IgD-negative memory B cell (primary cell): Measurements from ENCODE around the gene UCN3. TPM values are rescaled to one million over a fixed set of nuclear protein-coding genes. Genes with fewer than 3 reads are reported as not detected.

Source experiments
- H3K27ac Mint-ChIP-seq, 3 donors: one replicate each; pipeline ENCODE4 v1.8.0; 2020 to 2022; ENCODE audit warnings: mild to moderate bottlenecking in 3 of 3, mixed read lengths in 3 of 3, moderate library complexity in 1 of 3
- H3K27me3 Mint-ChIP-seq: one replicate; pipeline ENCODE4 v1.8.0; 2021; ENCODE audit warnings: mixed read lengths
- H3K36me3 Mint-ChIP-seq: one replicate; pipeline ENCODE4 v1.8.0; 2020; ENCODE audit warnings: mild to moderate bottlenecking, mixed read lengths
- H3K4me1 Mint-ChIP-seq, 3 donors: one replicate each; pipeline ENCODE4 v1.8.0; 2020 to 2022; ENCODE audit warnings: mixed read lengths in 3 of 3, mild to moderate bottlenecking in 1 of 3
- H3K4me3 Mint-ChIP-seq, 4 donors: one replicate each; pipeline ENCODE4 v1.8.0; 2020 to 2022; ENCODE audit warnings: mild to moderate bottlenecking in 4 of 4, mixed read lengths in 4 of 4, moderate library complexity in 3 of 4
- H3K9me3 Mint-ChIP-seq, 3 donors: one replicate each; pipeline ENCODE4 v1.8.0; 2020 to 2021; ENCODE audit warnings: mixed read lengths in 3 of 3, mild to moderate bottlenecking in 1 of 3
- polyA plus RNA-seq: library from polyadenylated mRNA; unstranded; fragments of 300-500 nt; fragmentation: Illumina TruSeq; gene quantifications from one replicate; pipeline ENCODE4 v1.2.3, GENCODE V29; 2021

UCN3 gene
- not detected for polyA plus RNA-seq

- H3K27ac Mint-ChIP-seq: no peak within 1 kb of the TSS
- H3K9me3 Mint-ChIP-seq: no peaks in the 10 kb centered on the region
- peaks cover 4% of the 10 kb centered on the region for H3K27me3 Mint-ChIP-seq
- H3K4me1 Mint-ChIP-seq: no peaks in the 10 kb centered on the region
- no peak within 1 kb of the TSS for H3K4me3 Mint-ChIP-seq
- H3K36me3 Mint-ChIP-seq: peaks cover 2% of the 10 kb centered on the region
Measured at GRCh38 chr10:5364890-5365338, at the start of gene UCN3. Gene UCN3, plus strand, starts transcription at chr10:5364966. Its CDS starts 8,755 bp downstream, at chr10:5373721.

GRCh38 chr10:5317547-5318107 lies 47.1 kb upstream of the UCN3 start:
- Mint-ChIP-seq H3K27me3 (peaks cover 12% of the 10 kb centered on the region), H3K4me1 (peaks cover 0 to 3% (median 3%) of the 10 kb centered on the region in 3 donors), H3K36me3 (no peaks in the 10 kb centered on the region), H3K4me3 (no peak overlapping the region), H3K9me3 (peaks cover 0 to 3% (median 3%) of the 10 kb centered on the region in 3 donors), H3K27ac (no peak overlapping the region)

- no peak overlapping the region for H3K27ac Mint-ChIP-seq
- peaks cover 0 to 3% (median 3%) of the 10 kb centered on the region in 3 donors for H3K9me3 Mint-ChIP-seq
- H3K4me1 Mint-ChIP-seq: peaks cover 0 to 3% (median 3%) of the 10 kb centered on the region in 3 donors
- peaks cover 12% of the 10 kb centered on the region for H3K27me3 Mint-ChIP-seq
- H3K4me3 Mint-ChIP-seq: no peak overlapping the region
- no peaks in the 10 kb centered on the region for H3K36me3 Mint-ChIP-seq
Measured at GRCh38 chr10:5318148-5318547, 46.6 kb upstream of the UCN3 start.

- H3K36me3 Mint-ChIP-seq: no peaks in the 10 kb centered on the region
- peaks cover 4% of the 10 kb centered on the region for H3K27me3 Mint-ChIP-seq
- H3K4me1 Mint-ChIP-seq: peaks cover 0 to 3% (median 3%) of the 10 kb centered on the region in 3 donors
- no peak overlapping the region for H3K27ac Mint-ChIP-seq
- H3K4me3 Mint-ChIP-seq: no peak overlapping the region
- H3K9me3 Mint-ChIP-seq: peaks cover 0 to 3% (median 3%) of the 10 kb centered on the region in 3 donors
Measured at GRCh38 chr10:5319863-5320262, 44.9 kb upstream of the UCN3 start.

- H3K9me3 Mint-ChIP-seq: peaks cover 0 to 3% (median 1%) of the 10 kb centered on the region in 3 donors
- H3K27ac Mint-ChIP-seq: no peak overlapping the region
- H3K4me3 Mint-ChIP-seq: no peak overlapping the region
- H3K27me3 Mint-ChIP-seq: peaks cover 2% of the 10 kb centered on the region
- no peaks in the 10 kb centered on the region for H3K36me3 Mint-ChIP-seq
- H3K4me1 Mint-ChIP-seq: peaks cover 0 to 3% (median 3%) of the 10 kb centered on the region in 3 donors
Measured at GRCh38 chr10:5321273-5321672, 43.5 kb upstream of the UCN3 start.

- H3K4me3 Mint-ChIP-seq: no peak overlapping the region
- peaks cover 6% of the 10 kb centered on the region for H3K27me3 Mint-ChIP-seq
- no peak overlapping the region for H3K27ac Mint-ChIP-seq
- peaks cover 0 to 3% (median 0%) of the 10 kb centered on the region in 3 donors for H3K9me3 Mint-ChIP-seq
- H3K4me1 Mint-ChIP-seq: no peaks in the 10 kb centered on the region
- H3K36me3 Mint-ChIP-seq: no peaks in the 10 kb centered on the region
Measured at GRCh38 chr10:5323446-5323845, 41.3 kb upstream of the UCN3 start.

- Mint-ChIP-seq H3K4me3 (no peak overlapping the region), H3K9me3 (peaks cover 0 to 3% (median 0%) of the 10 kb centered on the region in 3 donors), H3K27me3 (peaks cover 7% of the 10 kb centered on the region), H3K27ac (peak overlapping the region in 1 of 3 donors; percentile 87), H3K4me1 (no peaks in the 10 kb centered on the region), H3K36me3 (no peaks in the 10 kb centered on the region)
Measured at GRCh38 chr10:5325076-5325475, 39.7 kb upstream of the UCN3 start.

GRCh38 chr10:5334196-5334880 lies 30.4 kb upstream of the UCN3 start:
- H3K27ac Mint-ChIP-seq: no peak overlapping the region
- H3K36me3 Mint-ChIP-seq: no peaks in the 10 kb centered on the region
- peaks cover 0 to 3% (median 0%) of the 10 kb centered on the region in 3 donors for H3K9me3 Mint-ChIP-seq
- no peaks in the 10 kb centered on the region for H3K4me1 Mint-ChIP-seq
- no peak overlapping the region for H3K4me3 Mint-ChIP-seq
- peaks cover 5% of the 10 kb centered on the region for H3K27me3 Mint-ChIP-seq

- H3K27ac Mint-ChIP-seq: no peak overlapping the region
- no peaks in the 10 kb centered on the region for H3K36me3 Mint-ChIP-seq
- no peak overlapping the region for H3K4me3 Mint-ChIP-seq
- no peaks in the 10 kb centered on the region for H3K4me1 Mint-ChIP-seq
- H3K9me3 Mint-ChIP-seq: peaks cover 0 to 5% (median 0%) of the 10 kb centered on the region in 3 donors
- peaks cover 8% of the 10 kb centered on the region for H3K27me3 Mint-ChIP-seq
Measured at GRCh38 chr10:5338010-5338409, 26.8 kb upstream of the UCN3 start.

GRCh38 chr10:5343092-5343491 lies 21.7 kb upstream of the UCN3 start:
- Mint-ChIP-seq H3K27ac (peak overlapping the region in 1 of 3 donors; percentile 59), H3K4me1 (no peaks in the 10 kb centered on the region), H3K36me3 (no peaks in the 10 kb centered on the region), H3K4me3 (no peak overlapping the region), H3K9me3 (peaks cover 0 to 3% (median 0%) of the 10 kb centered on the region in 3 donors), H3K27me3 (peaks cover 11% of the 10 kb centered on the region)

GRCh38 chr10:5343561-5343960 lies 21.2 kb upstream of the UCN3 start:
- Mint-ChIP-seq H3K36me3 (no peaks in the 10 kb centered on the region), H3K27me3 (peaks cover 10% of the 10 kb centered on the region), H3K4me3 (no peak overlapping the region), H3K9me3 (peaks cover 0 to 3% (median 0%) of the 10 kb centered on the region in 3 donors), H3K27ac (no peak overlapping the region), H3K4me1 (no peaks in the 10 kb centered on the region)

GRCh38 chr10:5343979-5344378 lies 20.8 kb upstream of the UCN3 start:
- no peak overlapping the region for H3K27ac Mint-ChIP-seq
- no peaks in the 10 kb centered on the region for H3K4me1 Mint-ChIP-seq
- H3K4me3 Mint-ChIP-seq: no peak overlapping the region
- peaks cover 10% of the 10 kb centered on the region for H3K27me3 Mint-ChIP-seq
- H3K9me3 Mint-ChIP-seq: peaks cover 0 to 3% (median 0%) of the 10 kb centered on the region in 3 donors
- H3K36me3 Mint-ChIP-seq: no peaks in the 10 kb centered on the region

- Mint-ChIP-seq H3K27me3 (peaks cover 7% of the 10 kb centered on the region), H3K27ac (no peak overlapping the region), H3K36me3 (no peaks in the 10 kb centered on the region), H3K9me3 (peaks cover 0 to 3% (median 0%) of the 10 kb centered on the region in 3 donors), H3K4me3 (no peak overlapping the region), H3K4me1 (no peaks in the 10 kb centered on the region)
Measured at GRCh38 chr10:5344746-5345145, 20.0 kb upstream of the UCN3 start.

- H3K27me3 Mint-ChIP-seq: peaks cover 5% of the 10 kb centered on the region
- H3K9me3 Mint-ChIP-seq: peaks cover 0 to 2% (median 0%) of the 10 kb centered on the region in 3 donors
- no peaks in the 10 kb centered on the region for H3K4me1 Mint-ChIP-seq
- H3K4me3 Mint-ChIP-seq: no peak overlapping the region
- no peaks in the 10 kb centered on the region for H3K36me3 Mint-ChIP-seq
- no peak overlapping the region for H3K27ac Mint-ChIP-seq
Measured at GRCh38 chr10:5346881-5347280, 17.9 kb upstream of the UCN3 start.

- Mint-ChIP-seq H3K9me3 (no peaks in the 10 kb centered on the region), H3K27me3 (peaks cover 8% of the 10 kb centered on the region), H3K36me3 (no peaks in the 10 kb centered on the region), H3K4me3 (no peak overlapping the region), H3K4me1 (no peaks in the 10 kb centered on the region), H3K27ac (no peak overlapping the region)
Measured at GRCh38 chr10:5349362-5349761, 15.4 kb upstream of the UCN3 start.

GRCh38 chr10:5354068-5354467 lies 10.7 kb upstream of the UCN3 start:
- Mint-ChIP-seq H3K9me3 (peaks cover 0 to 2% (median 0%) of the 10 kb centered on the region in 3 donors), H3K4me3 (no peak overlapping the region), H3K27me3 (peaks cover 4% of the 10 kb centered on the region), H3K36me3 (no peaks in the 10 kb centered on the region), H3K27ac (no peak overlapping the region), H3K4me1 (no peaks in the 10 kb centered on the region)
